ENCODE data around the gene TDRD10.

The TDRD10 gene

DNA sequence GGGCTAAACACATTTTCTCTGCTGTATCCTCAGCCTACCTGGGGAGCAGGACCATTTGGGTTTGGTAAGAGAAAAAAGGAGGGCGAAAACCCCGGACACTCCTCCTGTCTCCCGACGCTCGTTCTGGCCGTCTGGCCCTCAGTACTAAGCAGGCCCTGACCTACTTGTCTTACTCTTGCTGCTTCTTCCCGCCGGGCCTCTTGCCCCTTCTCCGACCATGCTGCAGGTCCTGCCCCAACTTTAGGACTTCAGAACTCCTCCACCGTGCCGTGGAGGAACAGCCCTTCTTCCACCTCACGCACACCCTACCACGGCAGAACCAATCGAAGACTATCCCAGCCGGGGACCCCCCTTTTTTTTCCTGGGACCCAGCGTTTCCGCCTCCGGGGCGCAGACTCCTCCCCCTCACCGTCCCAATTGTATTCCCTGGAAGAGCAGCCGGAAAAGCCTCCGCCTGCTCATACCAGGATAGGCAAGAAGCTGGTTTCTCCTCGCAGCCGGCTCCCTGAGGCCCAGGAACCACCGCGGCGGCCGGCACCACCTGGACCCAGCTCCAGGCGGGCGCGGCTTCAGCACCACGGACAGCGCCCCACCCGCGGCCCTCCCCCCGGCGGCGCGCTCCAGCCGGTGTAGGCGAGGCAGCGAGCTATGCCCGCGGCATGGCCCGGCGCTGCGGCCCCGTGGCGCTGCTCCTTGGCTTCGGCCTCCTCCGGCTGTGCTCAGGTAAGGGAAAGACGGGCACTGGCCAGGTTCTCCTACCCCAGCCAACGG is 65.6 kb downstream of the TDRD10 start, which contains the start of gene CHRNB2:
Gene CHRNB2 (plus strand): TSS at position 393 of the 771 bp plus-strand sequence. CDS start 267 bp downstream, at position 660.
- TF ChIP-seq, protein P1, sequence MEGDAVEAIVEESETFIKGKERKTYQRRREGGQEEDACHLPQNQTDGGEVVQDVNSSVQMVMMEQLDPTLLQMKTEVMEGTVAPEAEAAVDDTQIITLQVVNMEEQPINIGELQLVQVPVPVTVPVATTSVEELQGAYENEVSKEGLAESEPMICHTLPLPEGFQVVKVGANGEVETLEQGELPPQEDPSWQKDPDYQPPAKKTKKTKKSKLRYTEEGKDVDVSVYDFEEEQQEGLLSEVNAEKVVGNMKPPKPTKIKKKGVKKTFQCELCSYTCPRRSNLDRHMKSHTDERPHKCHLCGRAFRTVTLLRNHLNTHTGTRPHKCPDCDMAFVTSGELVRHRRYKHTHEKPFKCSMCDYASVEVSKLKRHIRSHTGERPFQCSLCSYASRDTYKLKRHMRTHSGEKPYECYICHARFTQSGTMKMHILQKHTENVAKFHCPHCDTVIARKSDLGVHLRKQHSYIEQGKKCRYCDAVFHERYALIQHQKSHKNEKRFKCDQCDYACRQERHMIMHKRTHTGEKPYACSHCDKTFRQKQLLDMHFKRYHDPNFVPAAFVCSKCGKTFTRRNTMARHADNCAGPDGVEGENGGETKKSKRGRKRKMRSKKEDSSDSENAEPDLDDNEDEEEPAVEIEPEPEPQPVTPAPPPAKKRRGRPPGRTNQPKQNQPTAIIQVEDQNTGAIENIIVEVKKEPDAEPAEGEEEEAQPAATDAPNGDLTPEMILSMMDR (IDR thresholded peaks at IDR 0.05; ENCODE audit: low read depth, low read length) = no peak
- DNase-seq (ENCODE audit: extremely low read depth, low read depth) = no peak

DNA sequence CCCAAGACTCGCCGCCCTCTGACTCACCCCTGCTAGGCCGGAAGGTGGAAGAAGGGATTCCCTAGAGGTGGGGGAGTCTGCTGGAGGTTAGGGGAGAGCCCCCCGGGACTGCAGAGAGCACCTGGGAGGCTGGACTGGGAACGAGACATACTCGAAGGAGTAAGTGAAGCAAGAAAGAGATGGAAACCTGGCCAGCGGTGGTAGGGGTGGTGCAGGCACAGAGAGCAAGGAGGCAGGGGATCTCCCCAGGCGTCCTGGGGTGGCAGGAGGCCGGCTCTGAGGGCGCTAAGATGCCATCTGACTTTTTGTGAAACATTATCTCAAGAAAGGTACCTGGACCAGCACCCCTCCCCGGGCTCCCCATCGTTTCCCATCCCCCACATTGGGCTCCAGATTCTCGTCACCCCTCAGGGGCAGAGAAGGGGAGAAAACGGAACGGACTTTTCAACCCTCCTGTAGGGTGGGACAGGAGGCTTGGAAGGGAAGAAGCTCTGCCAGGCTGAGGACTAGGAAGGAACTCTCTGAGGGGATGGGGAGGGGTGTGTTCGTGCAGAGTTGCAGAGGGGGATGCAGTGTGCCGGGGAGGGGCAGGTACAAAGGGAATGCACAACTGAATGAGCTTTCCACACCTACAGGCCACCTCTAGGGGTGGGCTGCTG is 66.3 kb downstream of the TDRD10 start:
- TF ChIP-seq, protein P1 (IDR thresholded peaks at IDR 0.05; ENCODE audit: low read depth, low read length) = no peak
- DNase-seq (ENCODE audit: extremely low read depth, low read depth) = no peak

DNA sequence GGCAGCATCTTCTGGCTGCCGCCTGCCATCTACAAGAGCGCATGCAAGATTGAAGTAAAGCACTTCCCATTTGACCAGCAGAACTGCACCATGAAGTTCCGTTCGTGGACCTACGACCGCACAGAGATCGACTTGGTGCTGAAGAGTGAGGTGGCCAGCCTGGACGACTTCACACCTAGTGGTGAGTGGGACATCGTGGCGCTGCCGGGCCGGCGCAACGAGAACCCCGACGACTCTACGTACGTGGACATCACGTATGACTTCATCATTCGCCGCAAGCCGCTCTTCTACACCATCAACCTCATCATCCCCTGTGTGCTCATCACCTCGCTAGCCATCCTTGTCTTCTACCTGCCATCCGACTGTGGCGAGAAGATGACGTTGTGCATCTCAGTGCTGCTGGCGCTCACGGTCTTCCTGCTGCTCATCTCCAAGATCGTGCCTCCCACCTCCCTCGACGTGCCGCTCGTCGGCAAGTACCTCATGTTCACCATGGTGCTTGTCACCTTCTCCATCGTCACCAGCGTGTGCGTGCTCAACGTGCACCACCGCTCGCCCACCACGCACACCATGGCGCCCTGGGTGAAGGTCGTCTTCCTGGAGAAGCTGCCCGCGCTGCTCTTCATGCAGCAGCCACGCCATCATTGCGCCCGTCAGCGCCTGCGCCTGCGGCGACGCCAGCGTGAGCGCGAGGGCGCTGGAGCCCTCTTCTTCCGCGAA is 69.4 kb downstream of the TDRD10 start:
- no peak for DNase-seq (ENCODE audit: extremely low read depth, low read depth)
- TF ChIP-seq, protein P1 (IDR thresholded peaks at IDR 0.05; ENCODE audit: low read depth, low read length) = no peak

DNA sequence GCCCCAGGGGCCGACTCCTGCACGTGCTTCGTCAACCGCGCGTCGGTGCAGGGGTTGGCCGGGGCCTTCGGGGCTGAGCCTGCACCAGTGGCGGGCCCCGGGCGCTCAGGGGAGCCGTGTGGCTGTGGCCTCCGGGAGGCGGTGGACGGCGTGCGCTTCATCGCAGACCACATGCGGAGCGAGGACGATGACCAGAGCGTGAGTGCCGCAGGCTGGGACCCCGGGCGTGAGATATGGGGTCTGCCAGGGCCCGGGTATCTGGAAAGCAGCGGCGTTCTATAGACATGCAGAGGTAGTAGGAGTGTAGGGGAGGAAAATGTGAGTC is 69.9 kb downstream of the TDRD10 start:
- DNase-seq (ENCODE audit: extremely low read depth, low read depth) = no peak

DNA sequence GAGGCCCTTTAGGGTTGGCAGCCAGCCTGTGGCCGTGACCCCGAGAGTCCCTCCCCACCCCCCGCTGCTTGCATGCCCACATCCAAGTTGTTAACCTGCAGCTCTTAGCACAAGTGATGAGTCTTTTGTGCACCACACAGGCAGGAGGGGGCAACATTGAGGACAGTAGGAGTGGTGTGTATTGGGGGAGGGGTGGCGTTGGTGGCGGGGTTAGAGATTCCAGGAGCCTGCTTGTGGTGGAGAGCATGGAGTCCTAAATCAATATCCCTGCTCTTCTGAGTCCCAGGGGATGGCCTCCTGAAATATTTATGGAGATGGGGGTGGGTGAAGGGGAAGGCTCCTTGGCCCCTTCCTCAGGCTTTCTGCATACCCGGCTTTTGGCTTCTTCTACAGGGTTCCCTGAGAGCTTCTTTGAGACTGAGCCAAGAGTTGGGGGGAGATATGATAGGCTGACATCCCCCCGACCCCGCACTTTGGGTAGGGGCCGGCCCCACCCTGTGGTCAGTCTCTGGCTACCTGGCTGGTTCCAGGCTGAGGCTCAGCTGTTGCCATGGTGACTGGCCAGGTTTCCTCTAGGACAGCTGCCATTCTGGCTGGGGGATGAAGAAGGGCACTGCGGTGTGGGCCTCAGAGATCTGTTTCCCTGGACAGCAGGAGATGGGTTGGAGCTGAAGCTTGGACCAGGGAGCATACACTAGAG is 70.6 kb downstream of the TDRD10 start:
- no peak for DNase-seq (ENCODE audit: extremely low read depth, low read depth)
- TF ChIP-seq, protein P1 (IDR thresholded peaks at IDR 0.05; ENCODE audit: low read depth, low read length) = no peak

More for the DNA sequence above, 69.9 kb downstream of the TDRD10 start:
- TF ChIP-seq, protein P1 (IDR thresholded peaks at IDR 0.05; ENCODE audit: low read depth, low read length) = no peak

GRCh38 chr1:154573168-154573510 is 71.1 kb downstream of the TDRD10 start:
- no peak for DNase-seq (ENCODE audit: extremely low read depth, low read depth)
- TF ChIP-seq, protein P1 (IDR thresholded peaks at IDR 0.05; ENCODE audit: low read depth, low read length) = no peak

All from AG09319 (cell line).